HPDE6-E6E7 (cell line): ENCODE measurements around the gene PAK1.
A peak's percentile ranks its signal among the peaks of the same experiment; 100 is the strongest.

Source experiments
- DNase-seq: peaks from one replicate; pipeline ENCODE4 v3.0.0; 2011; ENCODE audit warnings: missing footprints; ENCODE audit errors: extremely low spot score

The PAK1 gene

GRCh38 chr11:77474684-77475060 lies 778 bp upstream of the PAK1 start:
- no peak for DNase-seq

DNA sequence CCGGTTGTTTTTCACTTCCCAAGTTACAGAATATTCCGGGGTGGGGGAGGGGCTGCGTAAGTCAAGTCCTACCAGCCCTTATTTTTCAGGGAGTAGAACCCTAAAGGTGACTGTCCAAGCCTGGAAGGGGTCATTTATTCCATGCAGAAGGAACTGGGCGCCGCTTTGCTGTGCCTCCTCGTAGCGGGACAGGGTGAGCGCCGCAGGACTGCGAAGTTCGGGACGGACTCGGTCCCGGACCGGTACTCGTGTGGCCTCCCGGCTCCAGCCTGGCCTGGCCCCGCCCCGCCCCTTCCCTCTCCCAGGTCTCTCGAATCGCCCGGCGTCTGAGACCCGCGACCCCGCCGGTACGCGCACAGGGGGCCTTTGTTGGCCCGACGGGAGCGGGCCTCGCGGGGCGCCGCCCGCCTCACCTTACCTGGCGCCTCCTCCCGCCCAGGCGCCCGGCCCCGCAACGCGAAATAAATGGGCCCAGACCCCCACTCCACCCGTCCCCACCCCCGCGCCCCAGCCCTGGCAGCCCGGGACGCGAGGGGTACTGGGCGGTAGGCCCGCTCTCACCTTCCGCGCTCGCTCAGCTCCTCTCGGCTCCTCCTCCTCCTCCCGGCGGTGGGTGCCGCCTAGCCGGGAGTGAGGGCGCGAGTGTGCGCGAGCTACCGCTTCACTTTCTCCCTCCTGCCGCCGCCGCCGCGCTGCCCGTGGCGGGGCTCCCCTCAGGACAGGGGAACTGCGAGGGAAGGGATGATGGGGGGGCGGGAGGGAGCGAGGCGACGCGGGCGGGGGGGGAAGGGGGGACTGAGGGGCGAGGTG lies 698 bp downstream of the PAK1 start:
- peak; percentile 49 for DNase-seq

- DNase-seq, result no peak
Measured at GRCh38 chr11:77471558-77472193, 2.2 kb downstream of the PAK1 start.

GRCh38 chr11:77470971-77471370 lies 2.9 kb downstream of the PAK1 start:
- DNase-seq, result no peak

DNA sequence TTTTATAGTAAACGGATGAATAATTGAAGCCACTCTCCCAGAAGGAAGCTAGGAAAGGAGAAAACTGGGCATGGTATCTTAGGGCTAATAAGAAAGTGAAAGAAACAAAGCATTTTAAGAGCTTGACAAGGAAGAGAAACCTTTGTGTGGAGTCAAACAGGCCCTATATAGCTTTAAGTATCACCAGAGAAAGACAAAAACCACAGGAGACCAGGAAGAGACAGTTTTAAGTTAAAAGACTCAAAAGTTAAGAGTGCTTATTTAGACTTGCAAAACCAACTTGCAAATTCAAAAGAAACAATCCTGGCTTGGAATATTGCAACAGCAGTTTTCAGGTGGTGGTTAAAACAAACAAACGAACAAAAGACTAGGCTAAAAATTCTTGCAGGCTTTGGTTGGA lies 3.4 kb downstream of the PAK1 start:
- no peak for DNase-seq

GRCh38 chr11:77468527-77468926 lies 5.4 kb downstream of the PAK1 start:
- no peak for DNase-seq

GRCh38 chr11:77467993-77468392 lies 5.9 kb downstream of the PAK1 start:
- DNase-seq, result no peak

DNA sequence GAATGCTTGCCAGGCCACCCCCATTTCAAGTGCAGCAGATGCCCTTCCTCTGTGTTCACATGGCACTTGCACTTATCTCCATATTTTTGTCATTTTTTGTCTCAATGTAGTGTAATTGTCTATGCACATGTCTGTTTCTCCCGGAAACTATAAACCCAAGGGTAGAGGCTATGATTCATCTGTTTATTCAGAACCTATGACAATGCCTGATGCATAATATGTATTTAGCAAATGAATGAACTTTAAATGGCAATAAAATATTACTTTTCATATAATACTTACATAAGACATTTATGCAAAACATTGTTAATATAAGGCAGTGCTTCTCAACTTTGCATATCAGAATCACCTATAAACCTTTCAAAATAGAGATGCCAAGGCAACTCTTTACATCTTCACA lies 6.7 kb downstream of the PAK1 start:
- no peak for DNase-seq

GRCh38 chr11:77457340-77457739 lies 16.6 kb downstream of the PAK1 start:
- no peak for DNase-seq

- DNase-seq, result no peak
Measured at GRCh38 chr11:77455740-77456139, 18.2 kb downstream of the PAK1 start.

GRCh38 chr11:77454867-77455655 lies 18.8 kb downstream of the PAK1 start:
- no peak for DNase-seq

GRCh38 chr11:77450227-77450626 lies 23.7 kb downstream of the PAK1 start:
- no peak for DNase-seq

DNA sequence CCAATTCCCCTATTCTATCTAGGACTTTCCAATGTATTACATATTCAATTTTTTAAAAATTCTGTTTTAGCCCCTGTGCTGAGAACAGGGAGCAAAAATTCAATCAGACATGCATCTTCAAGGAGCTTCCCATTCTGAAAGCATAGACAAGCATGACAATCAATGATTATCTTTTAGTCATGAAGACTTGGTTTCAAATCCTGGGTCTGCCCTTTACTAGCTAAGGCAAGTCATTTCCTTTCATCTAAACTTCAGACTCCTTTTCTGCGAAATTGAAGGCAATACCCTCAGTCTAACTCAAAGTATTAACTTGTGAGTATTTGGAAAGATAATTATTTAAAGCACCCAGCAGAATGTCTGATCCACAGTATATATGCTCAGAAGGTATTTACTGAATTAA lies 24.1 kb downstream of the PAK1 start:
- no peak for DNase-seq

- no peak for DNase-seq
Measured at GRCh38 chr11:77449060-77449521, 24.8 kb downstream of the PAK1 start.

GRCh38 chr11:77448269-77448668 lies 25.6 kb downstream of the PAK1 start:
- DNase-seq, result no peak

- no peak for DNase-seq
Measured at GRCh38 chr11:77446911-77447629, 26.8 kb downstream of the PAK1 start.

GRCh38 chr11:77444261-77444660 lies 29.6 kb downstream of the PAK1 start:
- DNase-seq, result no peak

DNA sequence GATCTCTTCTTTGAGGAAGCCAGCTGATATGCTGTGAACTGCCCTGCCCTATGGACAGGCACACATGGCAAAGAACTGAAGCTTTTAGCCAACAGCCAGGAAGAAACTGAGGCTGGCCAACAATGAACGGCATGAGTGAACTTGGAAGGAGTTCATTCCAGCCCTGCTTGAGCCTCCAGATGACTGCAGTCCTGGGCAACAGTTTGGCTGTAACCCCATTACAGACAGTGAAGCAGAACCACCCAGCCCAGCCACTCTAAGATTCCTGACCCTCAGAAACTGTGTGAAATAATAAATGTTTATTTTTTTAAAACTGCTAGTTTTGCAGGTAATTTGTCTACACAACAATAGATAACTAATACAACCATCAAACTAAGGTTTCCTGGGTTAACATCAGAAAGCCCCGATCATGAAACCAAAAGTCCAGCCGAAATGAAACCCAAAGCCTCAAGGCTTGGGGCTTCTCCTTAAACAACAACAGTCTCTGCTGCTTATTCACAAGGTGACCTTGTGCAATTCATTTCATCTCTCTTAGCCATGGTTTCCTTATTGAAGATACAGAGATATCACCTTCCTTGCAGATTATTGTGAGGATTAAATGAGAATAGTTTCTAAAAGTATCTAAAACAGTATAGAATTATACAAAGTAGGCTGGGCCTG lies 31.4 kb downstream of the PAK1 start:
- no peak for DNase-seq

DNA sequence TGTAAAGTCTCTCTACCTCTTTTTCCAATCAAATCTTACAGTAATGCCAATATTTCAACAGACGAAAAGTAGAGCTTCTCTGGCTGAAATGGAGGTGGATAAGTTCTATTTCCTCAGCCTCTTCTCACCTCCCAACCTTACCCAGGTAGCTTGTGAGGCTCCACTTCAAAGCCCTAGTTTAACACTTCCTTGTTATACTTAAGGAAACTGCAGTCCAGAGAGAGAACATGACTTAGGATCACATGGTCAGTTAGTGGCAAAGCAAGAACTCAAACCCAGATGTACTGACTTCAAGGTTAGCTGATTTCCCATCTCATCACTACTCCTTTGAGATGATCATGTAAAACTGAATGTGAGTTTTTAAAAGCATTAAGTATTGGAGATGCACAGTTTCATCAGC lies 32.5 kb downstream of the PAK1 start:
- no peak for DNase-seq

- no peak for DNase-seq
Measured at GRCh38 chr11:77440678-77441077, 33.2 kb downstream of the PAK1 start.

- no peak for DNase-seq
Measured at GRCh38 chr11:77438487-77438886, 35.4 kb downstream of the PAK1 start.
